ENCODE results near the gene COG8. TPM values are rescaled to one million over a fixed set of nuclear protein-coding genes. Genes with fewer than 3 reads are reported as not detected.

COG8 gene
- total RNA-seq, 2 donors from 2014 or later, result 21.7 to 22.8 TPM

DNA sequence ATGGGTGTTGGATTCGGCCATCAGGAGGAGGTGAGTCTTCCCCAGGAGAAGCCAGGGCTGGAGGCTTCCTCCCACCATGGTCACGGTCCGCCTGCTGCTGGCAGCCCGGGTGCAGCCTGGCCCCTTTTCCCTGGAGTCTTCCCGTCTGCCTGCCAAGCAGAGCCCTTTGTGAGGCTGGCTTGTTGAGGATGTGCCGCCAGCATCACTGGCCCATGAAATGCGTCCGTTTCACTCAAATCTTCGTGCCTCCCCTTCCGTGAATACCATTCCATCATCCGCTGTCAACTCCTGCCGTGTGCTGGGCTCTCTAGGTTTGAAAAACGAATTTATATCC, 18.7 kb downstream of the COG8 start:
- Mint-ChIP-seq H3K27ac (peak overlapping the region; percentile 27), H3K4me3 (no peak overlapping the region), H3K27me3 (no peaks in the 10 kb centered on the region), H3K4me1 (peaks cover 15% of the 10 kb centered on the region), H3K36me3 (ENCODE audit: low read depth) (peaks cover 3% of the 10 kb centered on the region)
- ATAC-seq (no peak), DNase-seq (no peak)
- no peaks in the 10 kb centered on the region for H3K9me3 ChIP-seq (ENCODE audit: control insufficient read depth, low read length, poor library complexity, severe bottlenecking)

- DNase-seq, result no peak
- H3K9me3 ChIP-seq (ENCODE audit: control insufficient read depth, low read length, poor library complexity, severe bottlenecking), result no peaks in the 10 kb centered on the region
- Mint-ChIP-seq H3K4me3 (no peak overlapping the region), H3K27ac (no peak overlapping the region), H3K27me3 (no peaks in the 10 kb centered on the region), H3K36me3 (ENCODE audit: low read depth) (peaks cover 3% of the 10 kb centered on the region), H3K4me1 (peaks cover 14% of the 10 kb centered on the region)
- no peak for ATAC-seq
Measured at GRCh38 chr16:69319826-69320739, 19.3 kb downstream of the COG8 start.

DNA sequence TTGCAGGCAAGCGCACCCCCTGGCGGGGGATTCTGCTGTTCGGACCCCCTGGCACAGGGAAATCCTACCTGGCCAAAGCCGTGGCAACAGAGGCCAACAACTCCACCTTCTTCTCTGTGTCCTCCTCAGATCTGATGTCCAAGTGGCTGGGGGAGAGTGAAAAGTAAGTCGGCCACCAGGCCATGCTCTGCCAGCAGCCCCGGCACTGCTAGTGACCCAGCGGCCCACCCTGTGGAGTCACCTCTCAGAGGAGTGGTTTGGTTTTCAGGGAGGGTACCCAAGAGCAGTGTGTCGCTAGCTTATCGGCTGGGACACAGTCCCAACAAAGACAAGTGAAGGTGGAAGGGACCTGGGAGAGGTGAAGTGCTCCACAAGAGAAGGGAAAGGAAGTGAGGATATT, 20.0 kb downstream of the COG8 start:
- ATAC-seq (no peak), DNase-seq (no peak)
- H3K4me1 Mint-ChIP-seq, result peaks cover 12% of the 10 kb centered on the region
- no peaks in the 10 kb centered on the region for H3K27me3 Mint-ChIP-seq
- no peak overlapping the region for H3K4me3 Mint-ChIP-seq
- H3K9me3 ChIP-seq (ENCODE audit: control insufficient read depth, low read length, poor library complexity, severe bottlenecking), result no peaks in the 10 kb centered on the region
- H3K36me3 Mint-ChIP-seq (ENCODE audit: low read depth), result peaks cover 3% of the 10 kb centered on the region
- H3K27ac Mint-ChIP-seq, result no peak overlapping the region

DNA sequence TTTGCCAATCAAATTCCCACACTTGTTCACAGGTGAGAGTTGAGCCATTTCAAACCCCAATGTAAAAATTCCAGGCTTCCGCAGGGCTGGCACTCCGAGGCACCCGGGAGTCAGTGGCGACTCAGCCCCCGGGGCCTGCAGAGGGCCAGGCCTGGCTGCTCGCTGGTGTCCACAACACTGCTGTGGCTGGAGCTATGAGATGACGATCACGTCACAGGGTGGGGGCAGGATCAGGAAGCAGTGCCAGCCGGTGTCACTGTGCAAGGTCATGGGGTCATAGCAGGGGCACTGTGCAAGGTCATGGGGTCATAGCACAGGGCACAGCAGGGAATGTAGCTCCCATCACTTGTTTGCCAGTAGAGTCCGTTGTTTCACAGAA, 20.5 kb downstream of the COG8 start:
- no peaks in the 10 kb centered on the region for H3K9me3 ChIP-seq (ENCODE audit: control insufficient read depth, low read length, poor library complexity, severe bottlenecking)
- ATAC-seq (no peak), DNase-seq (no peak)
- H3K4me3 Mint-ChIP-seq, result no peak overlapping the region
- H3K27me3 Mint-ChIP-seq, result no peaks in the 10 kb centered on the region
- H3K27ac Mint-ChIP-seq, result peak overlapping the region; percentile 2
- peaks cover 3% of the 10 kb centered on the region for H3K36me3 Mint-ChIP-seq (ENCODE audit: low read depth)
- peaks cover 12% of the 10 kb centered on the region for H3K4me1 Mint-ChIP-seq

- H3K4me3 Mint-ChIP-seq, result no peak overlapping the region
- DNase-seq, result no peak
- H3K36me3 Mint-ChIP-seq (ENCODE audit: low read depth), result peaks cover 3% of the 10 kb centered on the region
- no peaks in the 10 kb centered on the region for H3K9me3 ChIP-seq (ENCODE audit: control insufficient read depth, low read length, poor library complexity, severe bottlenecking)
- H3K27ac Mint-ChIP-seq, result peak overlapping the region; percentile 2
- peaks cover 14% of the 10 kb centered on the region for H3K4me1 Mint-ChIP-seq
- H3K27me3 Mint-ChIP-seq, result no peaks in the 10 kb centered on the region
- ATAC-seq, result no peak
Measured at GRCh38 chr16:69318177-69318910, 21.0 kb downstream of the COG8 start.

GRCh38 chr16:69316595-69317034, 22.7 kb downstream of the COG8 start:
- Mint-ChIP-seq H3K27ac (peak overlapping the region; percentile 27), H3K36me3 (ENCODE audit: low read depth) (peaks cover 8% of the 10 kb centered on the region), H3K4me3 (no peak overlapping the region), H3K27me3 (no peaks in the 10 kb centered on the region), H3K4me1 (peaks cover 19% of the 10 kb centered on the region)
- H3K9me3 ChIP-seq (ENCODE audit: control insufficient read depth, low read length, poor library complexity, severe bottlenecking), result no peaks in the 10 kb centered on the region
- ATAC-seq (no peak), DNase-seq (no peak)

- Mint-ChIP-seq H3K4me3 (no peak overlapping the region), H3K36me3 (ENCODE audit: low read depth) (peaks cover 8% of the 10 kb centered on the region), H3K27ac (peak overlapping the region; percentile 27), H3K4me1 (peaks cover 15% of the 10 kb centered on the region), H3K27me3 (no peaks in the 10 kb centered on the region)
- no peaks in the 10 kb centered on the region for H3K9me3 ChIP-seq (ENCODE audit: control insufficient read depth, low read length, poor library complexity, severe bottlenecking)
- ATAC-seq (no peak), DNase-seq (no peak)
Measured at GRCh38 chr16:69315486-69316311, 23.7 kb downstream of the COG8 start.

GRCh38 chr16:69314534-69314933, 24.8 kb downstream of the COG8 start:
- H3K27ac Mint-ChIP-seq, result no peak overlapping the region
- ATAC-seq, result no peak

DNA sequence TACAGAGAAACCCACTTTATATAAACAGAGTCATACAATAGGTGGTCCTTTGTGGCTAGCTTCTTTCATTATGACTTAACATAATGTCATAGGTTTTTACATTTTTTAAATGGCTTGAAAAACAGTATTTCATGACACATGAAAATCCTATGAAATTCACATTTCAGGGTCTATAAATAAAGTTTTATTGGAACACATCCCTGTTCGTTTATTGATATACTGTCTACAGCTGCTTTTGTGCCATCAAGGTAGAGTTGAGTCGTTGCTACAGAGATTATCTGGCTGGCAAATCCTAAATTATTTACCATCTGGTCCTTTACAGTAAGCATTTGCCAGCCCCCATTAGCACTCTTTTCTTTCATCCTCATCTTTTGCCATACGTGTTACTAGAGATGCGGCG, 25.9 kb downstream of the COG8 start:
- Mint-ChIP-seq H3K27ac (no peak overlapping the region), H3K4me3 (peak overlapping the region; percentile 70), H3K36me3 (ENCODE audit: low read depth) (peaks cover 6% of the 10 kb centered on the region), H3K4me1 (peaks cover 19% of the 10 kb centered on the region), H3K27me3 (no peaks in the 10 kb centered on the region)
- no peaks in the 10 kb centered on the region for H3K9me3 ChIP-seq (ENCODE audit: control insufficient read depth, low read length, poor library complexity, severe bottlenecking)
- DNase-seq (no peak), ATAC-seq (no peak)

More at GRCh38 chr16:69314534-69314933, 24.8 kb downstream of the COG8 start:
- Mint-ChIP-seq H3K27me3 (no peaks in the 10 kb centered on the region), H3K4me1 (peaks cover 19% of the 10 kb centered on the region), H3K4me3 (no peak overlapping the region), H3K36me3 (ENCODE audit: low read depth) (peaks cover 7% of the 10 kb centered on the region)
- DNase-seq, result no peak
- H3K9me3 ChIP-seq (ENCODE audit: control insufficient read depth, low read length, poor library complexity, severe bottlenecking), result no peaks in the 10 kb centered on the region

GRCh38 chr16:69311533-69312387, 27.6 kb downstream of the COG8 start:
- DNase-seq, result peak in 2 of 3 donors; percentile 21 to 31

GRCh38 chr16:69310653-69311532, 28.5 kb downstream of the COG8 start, which contains the start of gene VPS4A:
Gene VPS4A, plus strand, starts transcription at chr16:69311350. Its CDS starts 162 bp downstream, at chr16:69311512.
- ATAC-seq (peak; percentile 98), DNase-seq (peak; percentile 97 to 100 (median 98))
- Mint-ChIP-seq H3K4me3 (peak within 1 kb of the TSS; percentile 99), H3K27ac (peak within 1 kb of the TSS; percentile 98), H3K27me3 (no peaks in the 10 kb centered on the region), H3K4me1 (peaks cover 22% of the 10 kb centered on the region), H3K36me3 (ENCODE audit: low read depth) (peaks cover 6% of the 10 kb centered on the region)
- no peaks in the 10 kb centered on the region for H3K9me3 ChIP-seq (ENCODE audit: control insufficient read depth, low read length, poor library complexity, severe bottlenecking)

More at GRCh38 chr16:69311533-69312387, 27.6 kb downstream of the COG8 start:
- Mint-ChIP-seq H3K4me3 (peak overlapping the region; percentile 99), H3K27ac (peak overlapping the region; percentile 98), H3K4me1 (peaks cover 22% of the 10 kb centered on the region), H3K36me3 (ENCODE audit: low read depth) (peaks cover 6% of the 10 kb centered on the region), H3K27me3 (no peaks in the 10 kb centered on the region)
- no peaks in the 10 kb centered on the region for H3K9me3 ChIP-seq (ENCODE audit: control insufficient read depth, low read length, poor library complexity, severe bottlenecking)
- ATAC-seq, result peak; percentile 37

All from T-helper 17 cell (primary cell).